SK-N-SH (cell line): Measurements from ENCODE around the gene GANAB. TPM values are rescaled to one million over a fixed set of nuclear protein-coding genes. Genes with fewer than 3 reads are reported as not detected.

Experiments
- CTCF ChIA-PET: fragments of 300-600, 350-600 bp; formaldehyde crosslinking; extraction: SDS; loops from one replicate; lab custom pipeline; 2021; lab: Yijun Ruan, JAX
- POLR2A ChIA-PET: fragments of 350-600 bp; sonication (Branson Sonifier 250); formaldehyde crosslinking; extraction: SDS; loops from one replicate; lab custom pipeline; 2020; ENCODE audit warnings: antibody characterized with exemption, inconsistent platforms; lab: Yijun Ruan, JAX
- DNase-seq: peaks from one replicate; pipeline ENCODE4 v3.0.0; 2012
- H2AFZ ChIP-seq: fragments of 200-600 bp; sonication (generic); 2 replicates; pipeline ENCODE4 v1.8.1; 2016; ENCODE audit warnings: antibody characterized with exemption, mild to moderate bottlenecking, low read depth
- H3F3A ChIP-seq: fragments of 200-600 bp; sonication (generic); replicated peaks from 2 replicates; pipeline ENCODE3; 2016; ENCODE audit warnings: antibody characterized with exemption, mild to moderate bottlenecking; ENCODE audit not compliant: insufficient read depth
- H3K27ac ChIP-seq, 2 experiments: fragments of 200-500 bp in 1 of 2; fragments of 200-600 bp in 1 of 2; sonication (Bioruptor generic) in 1 of 2; sonication (generic), shearing (Covaris generic) in 1 of 2; 2 replicates each; pipeline versions ENCODE4 v1.5.1 to v1.6.1; 2014 to 2016; ENCODE audit warnings: low read depth in 2 of 2, inconsistent platforms in 1 of 2, low read length in 1 of 2, mild to moderate bottlenecking in 1 of 2, mixed read lengths in 1 of 2
- H3K27me3 ChIP-seq: fragments of 200-600 bp; sonication (generic), shearing (Covaris generic); 2 replicates; pipeline ENCODE4 v1.6.1; 2016; ENCODE audit warnings: mixed run types; ENCODE audit not compliant: insufficient read depth
- H3K36me3 ChIP-seq, 2 experiments: fragments of 200-500 bp in 1 of 2; fragments of 200-600 bp in 1 of 2; sonication (Bioruptor generic) in 1 of 2; sonication (generic) in 1 of 2; replicated peaks in 1 of 2; 2 replicates each; pipeline versions ENCODE3 to v1.5.1; 2014 to 2016; ENCODE audit warnings: low read length in 1 of 2, mild to moderate bottlenecking in 1 of 2; ENCODE audit not compliant: insufficient read depth in 2 of 2, control insufficient read depth in 1 of 2
- H3K4me1 ChIP-seq, 2 experiments: fragments of 200-500 bp in 1 of 2; fragments of 200-600 bp in 1 of 2; sonication (Bioruptor generic) in 1 of 2; sonication (generic), shearing (Covaris generic) in 1 of 2; 2 replicates each; pipeline versions ENCODE4 v1.5.1 to v1.6.1; 2014 to 2016; ENCODE audit warnings: low read depth in 1 of 2, low read length in 1 of 2, mixed run types in 1 of 2; ENCODE audit not compliant: insufficient read depth in 2 of 2, control insufficient read depth in 1 of 2
- H3K4me2 ChIP-seq: fragments of 200-600 bp; sonication (generic), shearing (Covaris generic); 2 replicates; pipeline ENCODE4 v1.6.1; 2017; ENCODE audit warnings: mixed run types
- H3K4me3 ChIP-seq, 2 experiments: fragments of 200-500 bp in 1 of 2; fragments of 200-600 bp in 1 of 2; sonication (Bioruptor generic) in 1 of 2; sonication (generic), shearing (Covaris generic) in 1 of 2; 2 replicates each; pipeline versions ENCODE4 v1.5.1 to v1.8.1; 2014 to 2016; ENCODE audit warnings: low read depth in 2 of 2, inconsistent platforms in 1 of 2, low read length in 1 of 2, mild to moderate bottlenecking in 1 of 2, mixed read lengths in 1 of 2, moderate library complexity in 1 of 2
- H3K79me2 ChIP-seq: fragments of 200-600 bp; sonication (generic); 2 replicates; pipeline ENCODE4 v1.8.1; 2017; ENCODE audit warnings: mild to moderate bottlenecking; ENCODE audit not compliant: insufficient read depth
- H3K9ac ChIP-seq: fragments of 200-600 bp; sonication (generic); 2 replicates; pipeline ENCODE4 v1.6.1; 2017; ENCODE audit warnings: mixed run types
- H3K9me2 ChIP-seq: fragments of 200-600 bp; sonication (generic); 2 replicates; pipeline ENCODE4 v1.6.1; 2017; ENCODE audit warnings: mixed run types
- H3K9me3 ChIP-seq: fragments of 200-600 bp; sonication (generic); 2 replicates; pipeline ENCODE4 v1.6.1; 2017; ENCODE audit warnings: mixed run types, mild to moderate bottlenecking, moderate library complexity
- H4K20me1 ChIP-seq: fragments of 200-600 bp; sonication (generic); 2 replicates; pipeline ENCODE4 v1.6.1; 2017; ENCODE audit warnings: mild to moderate bottlenecking, mixed run types; ENCODE audit not compliant: insufficient read depth
- CHD2 ChIP-seq: fragments of 150-350 bp; IDR thresholded peaks from 2 replicates; pipeline ENCODE4 v1.6.1; 2018; ENCODE audit warnings: low read length; ENCODE audit not compliant: partially characterized antibody
- CTCF ChIP-seq: fragments of 200-600 bp; sonication (generic); IDR thresholded peaks from 2 replicates; pipeline ENCODE4 v1.6.1; 2017; ENCODE audit warnings: antibody characterized with exemption, mild to moderate bottlenecking, moderate library complexity
- EP300 ChIP-seq, 2 experiments: IDR thresholded peaks; 2 replicates each; pipeline versions ENCODE4 v1.4.0 to v1.6.1; 2012; ENCODE audit warnings: borderline replicate concordance in 1 of 2, low read depth in 1 of 2, low read length in 1 of 2
- EZH2phosphoT487 ChIP-seq: fragments of 200-600 bp; sonication (generic); IDR thresholded peaks from 2 replicates; pipeline ENCODE4 v1.6.1; 2017; ENCODE audit warnings: low read depth, mixed run types, mild to moderate bottlenecking, antibody characterized with exemption, moderate library complexity, borderline replicate concordance
- FOXJ3 ChIP-seq: sonication (generic); formaldehyde crosslinking; IDR thresholded peaks from 2 replicates; pipeline ENCODE4 v1.5.1; 2020; ENCODE audit warnings: mild to moderate bottlenecking, missing genetic modification reagents
- FOXM1 ChIP-seq: IDR thresholded peaks from 2 replicates; pipeline ENCODE4 v1.4.0; 2012; ENCODE audit warnings: low read depth, mild to moderate bottlenecking
- MAX ChIP-seq: IDR thresholded peaks from 2 replicates; pipeline ENCODE4 v1.4.0; 2012; ENCODE audit warnings: low read depth
- MXI1 ChIP-seq: IDR thresholded peaks from 2 replicates; pipeline ENCODE4 v1.6.1; 2012; ENCODE audit warnings: mild to moderate bottlenecking, low read depth, low read length, improper control_type of control experiment
- NFIC ChIP-seq: IDR thresholded peaks from 2 replicates; pipeline ENCODE4 v1.4.0; 2012; ENCODE audit warnings: borderline replicate concordance
- PBX3 ChIP-seq: IDR thresholded peaks from 2 replicates; pipeline ENCODE4; 2012
- POLR2AphosphoS5 ChIP-seq: IDR thresholded peaks from 2 replicates; pipeline ENCODE4 v1.6.1; 2012; ENCODE audit warnings: low read depth, low read length
- RAD21 ChIP-seq: IDR thresholded peaks from 2 replicates; pipeline ENCODE4 v1.6.1; 2012; ENCODE audit warnings: mild to moderate bottlenecking, low read length
- RCOR1 ChIP-seq: fragments of 150-350 bp; IDR thresholded peaks from 2 replicates; pipeline ENCODE4 v1.6.1; 2017; ENCODE audit warnings: antibody characterized with exemption, low read length
- RFX5 ChIP-seq: IDR thresholded peaks from 2 replicates; pipeline ENCODE4 v1.6.1; 2012; ENCODE audit warnings: mild to moderate bottlenecking, improper control_type of control experiment, low read length
- SIN3A ChIP-seq: IDR thresholded peaks from 2 replicates; pipeline ENCODE4 v1.6.1; 2012; ENCODE audit warnings: low read depth, mild to moderate bottlenecking, low read length, moderate library complexity, borderline replicate concordance
- SMC3 ChIP-seq: IDR thresholded peaks from 2 replicates; pipeline ENCODE4 v1.6.1; 2012; ENCODE audit warnings: low read depth, low read length, improper control_type of control experiment
- TAF1 ChIP-seq: IDR thresholded peaks from 2 replicates; pipeline ENCODE4 v1.6.1; 2012; ENCODE audit warnings: low read depth, mild to moderate bottlenecking, low read length, moderate library complexity, borderline replicate concordance
- TEAD4 ChIP-seq: IDR thresholded peaks from 2 replicates; pipeline ENCODE4 v1.4.0; 2012; ENCODE audit warnings: mild to moderate bottlenecking, borderline replicate concordance; ENCODE audit not compliant: insufficient read depth
- WGBS: methylation state at CpG from one replicate; pipeline ENCODE4 v1.1.6; 2017; ENCODE audit warnings: low lambda C conversion rate; 5-methylcytosine and 5-hydroxymethylcytosine counted together
- polyA plus RNA-seq, 3 experiments: library from polyadenylated mRNA; depleted of rRNA; stranded (reverse); fragments of >200 nt; gene quantifications; 2 replicates each; pipeline ENCODE4 v1.2.3, GENCODE V29; 2012

Gene GANAB
- polyA plus RNA-seq, 1 of the 3 experiments (the other 2 are of a cell fraction), result 275 TPM

GRCh38 chr11:62580959-62581715 lies 65.3 kb downstream of the GANAB start:
- Histone ChIP-seq H3K79me2 (peaks cover 18% of the 10 kb centered on the region; the same call in 1 of the 2 replicates), H3K4me3 (no peak overlapping the region), H3K27ac (no peak overlapping the region), H2AFZ (no peak overlapping the region), H3K9ac (no peak overlapping the region), H3K9me2 (no peaks in the 10 kb centered on the region), H3K4me2 (no peak overlapping the region), H3K9me3 (no peaks in the 10 kb centered on the region), H3F3A (no peaks in the 10 kb centered on the region), H3K36me3 (peaks cover 44 to 46% of the 10 kb centered on the region in 2 experiments), H4K20me1 (no peaks in the 10 kb centered on the region), H3K4me1 (no peaks in the 10 kb centered on the region), H3K27me3 (no peaks in the 10 kb centered on the region)
- ChIA-PET POLR2A (interaction anchor here (2.0 kb wide), 1 partner anchor 11 kb away, joined by 6 read pairs; the partner anchor contains the start of gene TUT1), CTCF (interaction anchor here (1.0 to 1.1 kb wide), 2 partner anchors 9 to 113 kb away, joined by 3 read pairs; no protein-coding TSS in a partner anchor)
- DNase-seq, result no peak
- TF ChIP-seq CTCF, result no peak
- TF ChIP-seq MAX, result no peak
- TF ChIP-seq EZH2phosphoT487, result no peak
- no peak for TF ChIP-seq NFIC
- no peak for TF ChIP-seq TAF1
- no peak for TF ChIP-seq RCOR1
- TF ChIP-seq CHD2, result no peak
- no peak for TF ChIP-seq RAD21
- TF ChIP-seq FOXJ3 (CRISPR knock-in tag), result no peak
- TF ChIP-seq TEAD4, result no peak
- TF ChIP-seq MXI1, result no peak
- no peak for TF ChIP-seq FOXM1
- TF ChIP-seq RFX5, result no peak
- TF ChIP-seq EP300 (IDR thresholded peaks at IDR 0.05; ENCODE audit: borderline replicate concordance in 1 of 2, low read depth in 1 of 2, low read length in 1 of 2), result no peak
- no peak for TF ChIP-seq SIN3A
- TF ChIP-seq PBX3, result no peak
- TF ChIP-seq POLR2AphosphoS5, result no peak
- TF ChIP-seq SMC3, result no peak
- WGBS, result 96% methylated on average over 12 of the region's 18 CpGs
